Dermis microvascular lymphatic vessel endothelial cell (primary cell): ENCODE results near the gene ATF6. TPM values are rescaled to one million over a fixed set of nuclear protein-coding genes. Genes with fewer than 3 reads are reported as not detected.

ENCODE experiments used
- DNase-seq, 2 donors: peaks; one replicate each; pipeline versions ENCODE4 v3.0.0 to v3.0.0-alpha.2; 2010; ENCODE audit warnings: low read depth in 2 of 2
- total RNA-seq: library from RNA; depleted of rRNA; stranded (reverse); fragments of >200 nt; gene quantifications from 2 replicates; pipeline ENCODE4 v1.2.1, GENCODE V29; 2014

ATF6 gene
- total RNA-seq, 1 donor from 2014 or later: 51.5 TPM

- DNase-seq: no peak
Observed at GRCh38 chr1:161999301-162000052, 233.4 kb downstream of the ATF6 start.

DNA sequence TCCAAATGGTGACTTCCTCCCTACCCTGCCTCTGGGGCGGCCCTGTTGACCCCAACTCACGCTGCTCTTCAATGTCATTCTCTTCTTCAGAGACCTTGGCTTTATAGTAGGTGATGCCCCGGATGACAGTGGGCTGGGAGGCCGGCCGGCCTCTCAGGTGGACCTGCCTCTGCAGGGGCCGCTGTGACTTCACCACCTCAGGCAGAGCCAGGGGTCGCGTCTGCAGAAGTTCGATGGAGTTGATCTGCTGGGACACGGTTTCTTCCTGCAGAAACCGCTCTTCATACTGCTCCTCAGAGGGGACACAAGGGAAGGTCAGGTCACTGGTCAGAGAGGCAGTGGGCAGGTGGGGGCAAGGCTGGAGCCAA lies 233.9 kb downstream of the ATF6 start:
- DNase-seq: no peak

DNA sequence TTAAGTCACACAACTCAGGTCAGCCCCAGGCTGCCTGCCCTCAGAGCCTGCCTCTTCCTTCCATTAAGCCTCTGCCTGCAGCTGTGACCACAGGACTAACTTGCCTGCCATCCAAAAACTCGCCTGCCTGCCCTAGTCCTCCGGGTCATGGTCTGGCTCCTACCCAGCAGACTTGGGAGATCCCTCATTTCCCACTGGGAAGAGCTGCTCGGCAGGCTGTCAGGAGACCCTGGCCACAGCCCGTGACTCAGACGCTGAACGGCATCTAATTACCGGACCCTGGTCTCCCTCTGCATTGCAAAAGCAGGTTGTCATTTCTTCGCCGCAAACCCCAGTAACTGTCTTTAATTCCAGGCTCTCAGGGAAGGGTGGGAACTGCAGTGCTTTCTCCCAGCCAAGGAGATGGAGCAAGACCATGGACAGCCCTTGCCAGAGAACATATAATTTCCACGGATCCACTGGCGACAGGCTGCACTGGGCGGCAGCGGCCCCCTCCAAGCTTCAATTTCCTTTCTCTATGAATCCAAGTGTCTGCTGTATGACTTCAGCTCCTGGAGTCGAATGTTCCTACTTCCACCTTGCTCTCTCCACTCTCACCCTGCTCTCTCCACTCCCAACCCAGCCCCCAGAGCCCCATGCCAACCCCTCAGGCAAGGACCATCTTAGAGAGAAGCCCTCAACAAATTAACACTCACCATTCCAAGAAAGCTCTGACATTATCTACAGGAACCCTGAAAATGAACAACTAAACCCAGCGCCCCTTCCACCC lies 237.1 kb downstream of the ATF6 start:
- no peak for DNase-seq

GRCh38 chr1:162003830-162004215 lies 237.7 kb downstream of the ATF6 start:
- DNase-seq: peak in 1 of 2 donors; percentile 20

- DNase-seq: no peak
Observed at GRCh38 chr1:162004441-162004950, 238.4 kb downstream of the ATF6 start.

DNA sequence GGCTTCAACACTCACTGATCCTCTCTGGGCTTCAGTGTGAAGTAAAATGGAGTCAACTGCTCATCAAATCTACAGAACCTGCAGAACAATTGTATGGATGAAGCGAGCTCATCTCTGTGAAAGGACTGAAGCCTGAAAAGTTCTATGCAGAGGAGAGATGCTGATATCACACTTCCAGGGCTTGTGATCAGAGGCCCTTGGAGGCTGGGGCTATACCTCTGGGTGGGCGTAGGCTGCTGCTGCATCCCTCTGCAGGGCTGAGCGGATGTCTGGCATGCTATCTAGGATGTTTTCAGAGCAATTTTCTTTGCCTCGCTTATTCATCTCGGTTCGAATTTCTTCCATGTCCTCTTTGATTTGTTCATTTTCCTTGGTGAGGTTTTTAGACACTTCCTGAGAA lies 240.0 kb downstream of the ATF6 start:
- no peak for DNase-seq

DNA sequence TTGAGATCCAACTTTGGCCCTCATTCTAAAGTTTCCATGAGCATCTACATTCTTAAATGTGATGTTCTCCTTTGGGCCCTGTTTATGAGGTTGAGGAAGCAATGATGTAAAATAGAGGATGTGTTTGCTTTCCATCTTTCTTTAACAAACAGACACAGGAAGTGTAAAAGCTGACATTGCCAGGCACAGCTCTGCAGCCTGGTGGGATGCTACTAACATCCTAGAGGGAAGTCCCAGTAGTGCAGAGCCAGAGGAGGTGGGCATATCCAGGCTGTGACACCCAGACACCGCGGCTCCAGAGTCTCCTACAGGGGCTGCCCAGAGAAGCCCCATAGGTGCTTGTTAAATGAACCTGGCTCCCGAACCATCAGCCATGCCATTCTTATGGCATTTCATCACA lies 241.3 kb downstream of the ATF6 start:
- no peak for DNase-seq

DNA sequence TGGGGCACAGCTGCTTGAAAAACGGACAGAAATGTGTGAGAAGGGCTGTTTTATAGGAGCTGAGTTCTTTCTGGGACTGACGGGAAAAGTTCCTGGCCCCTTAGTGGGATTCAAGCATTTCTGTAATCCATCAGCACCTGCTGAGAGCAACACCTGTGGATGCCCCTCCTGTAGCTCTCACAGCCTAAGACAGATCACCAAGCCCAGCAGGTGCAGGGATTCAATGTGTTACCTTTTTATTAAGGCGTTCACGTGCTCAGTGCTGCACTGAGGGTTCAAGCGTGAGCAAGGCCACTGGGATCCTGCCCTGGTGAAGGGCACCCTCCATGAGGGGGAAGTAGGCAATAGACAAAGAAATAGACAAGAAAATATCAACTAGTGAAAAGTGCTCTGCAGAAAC lies 242.7 kb downstream of the ATF6 start:
- DNase-seq: no peak

GRCh38 chr1:162009501-162010174 lies 243.5 kb downstream of the ATF6 start:
- no peak for DNase-seq

- DNase-seq: no peak
Observed at GRCh38 chr1:162010175-162010506, 244.0 kb downstream of the ATF6 start.

GRCh38 chr1:162011337-162012012 lies 245.4 kb downstream of the ATF6 start:
- no peak for DNase-seq

DNA sequence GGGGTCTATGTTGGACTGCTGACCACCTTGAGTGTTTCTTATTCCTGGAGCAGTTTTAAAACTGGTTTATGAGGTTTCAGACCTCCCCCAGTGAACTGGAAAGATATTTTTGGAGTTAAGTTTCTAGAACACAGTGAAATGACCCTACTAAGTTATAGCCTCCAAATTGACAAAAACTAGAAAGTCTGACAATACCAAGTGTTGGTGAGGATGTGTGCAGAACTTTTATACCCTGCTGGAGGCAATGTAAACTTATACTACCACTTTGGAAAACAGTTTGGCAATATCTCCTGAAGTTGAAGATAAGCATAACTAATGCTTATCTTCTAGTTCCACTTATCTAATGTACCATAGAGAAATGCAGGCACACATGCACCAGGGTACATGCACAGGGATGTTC lies 247.2 kb downstream of the ATF6 start:
- no peak for DNase-seq

Other genes with a start within 250 kb of the ATF6 start
- 0.13 and 1.5 TPM in 2 replicates for gene HSPA6, start 241.8 kb upstream of the ATF6 start, total RNA-seq
- not detected in 2 replicates for gene FCGR3A, start 216.5 kb upstream of the ATF6 start, total RNA-seq
- not detected in 2 replicates for gene FCGR3B, start 135.1 kb upstream of the ATF6 start, total RNA-seq
- not detected in 2 replicates for gene FCGR2B, start 103.2 kb upstream of the ATF6 start, total RNA-seq
- gene FCRLA, start 59.1 kb upstream of the ATF6 start, total RNA-seq: 0.13 TPM in 1 of 2 replicates, not detected in the other
- 0.38 and 0.51 TPM in 2 replicates for gene FCRLB, start 44.8 kb upstream of the ATF6 start, total RNA-seq
- 28.5 and 32.2 TPM in 2 replicates for gene DUSP12, start 16.5 kb upstream of the ATF6 start, total RNA-seq